K562 (cell line): Measurements from ENCODE around the gene MAGI1. TPM values are rescaled to one million over a fixed set of nuclear protein-coding genes. Genes with fewer than 3 reads are reported as not detected.

Experiments
- ATAC-seq: fragments of 200-7000 bp; cut with Tn5 transposase; 3 replicates; pipeline ENCODE4 v1.9.1; 2020; ENCODE audit warnings: moderate library complexity
- BruUV-seq: library from RNA; stranded (reverse); fragments of 400-500 nt; replicated peaks from 2 replicates; lab custom pipeline; 2021; lab: Mats Ljungman, UMichigan
- CTCF ChIA-PET: fragments of 300-600 bp; formaldehyde crosslinking; extraction: SDS; loops from one replicate; lab custom pipeline; 2021; ENCODE audit warnings: low intra/inter-chr PET ratio; lab: Yijun Ruan, JAX
- POLR2A ChIA-PET: fragments of 300-600, 350-650 bp; sonication (Branson Sonifier 250); formaldehyde crosslinking; extraction: SDS; loops from one replicate; lab custom pipeline; 2021; ENCODE audit warnings: antibody characterized with exemption, inconsistent platforms; lab: Yijun Ruan, JAX
- DNase-seq, 4 experiments: peaks; one replicate each; pipeline versions ENCODE4 v3.0.0 to v3.0.0-alpha.2; 2011 to 2018; ENCODE audit warnings: low spot score in 3 of 4, mixed read lengths in 3 of 4; ENCODE audit errors: extremely low read depth in 1 of 4
- FAIRE-seq: peaks from 2 replicates; lab custom pipeline; 2011; peaks lifted over from hg19 to GRCh38; lab: Jason Lieb, UNC
- H2AFZ ChIP-seq: 2 replicates; pipeline ENCODE4 v1.6.0; 2011; ENCODE audit warnings: low read depth, low read length, control low read depth, inconsistent platforms
- H3K27ac ChIP-seq: fragments of 200-600 bp; 3 replicates; pipeline ENCODE4 v1.8.0; 2011; ENCODE audit warnings: low read depth, mild to moderate bottlenecking, control low read depth, inconsistent platforms, low read length, moderate library complexity, mixed read lengths; ENCODE audit errors: extremely low read depth
- H3K27me3 ChIP-seq, 2 experiments: fragments of 300-600 bp in 1 of 2; 2 replicates in 1 of 2; 3 replicates in 1 of 2; pipeline versions ENCODE4 v1.6.0 to v1.8.0; 2011; ENCODE audit warnings: inconsistent platforms in 2 of 2, low read length in 2 of 2, mild to moderate bottlenecking in 1 of 2, mixed read lengths in 1 of 2, moderate library complexity in 1 of 2; ENCODE audit not compliant: control insufficient read depth in 2 of 2, insufficient read depth in 2 of 2
- H3K36me3 ChIP-seq: fragments of 300-600 bp; 3 replicates; pipeline ENCODE4 v1.8.0; 2011; ENCODE audit warnings: mild to moderate bottlenecking, low read length, inconsistent platforms; ENCODE audit not compliant: control insufficient read depth, insufficient read depth
- H3K4me1 ChIP-seq, 2 experiments: fragments of 200-600 bp in 1 of 2; replicated peaks in 1 of 2; 2 replicates in 1 of 2; 3 replicates in 1 of 2; pipeline versions ENCODE4 v1.5.1 to v1.8.0; 2011; ENCODE audit warnings: inconsistent platforms in 2 of 2, low read length in 2 of 2, mild to moderate bottlenecking in 1 of 2, mixed read lengths in 1 of 2, moderate library complexity in 1 of 2; ENCODE audit not compliant: control insufficient read depth in 2 of 2, insufficient read depth in 2 of 2
- H3K4me2 ChIP-seq: 2 replicates; pipeline ENCODE4 v1.6.1; 2011; ENCODE audit warnings: low read length, control low read depth, inconsistent platforms, mixed read lengths; ENCODE audit not compliant: insufficient read depth
- H3K4me3 ChIP-seq: fragments of 200-600 bp; sonication (generic), shearing (Covaris generic); 2 replicates; pipeline ENCODE4 v1.5.1; 2016; ENCODE audit warnings: control low read depth, inconsistent platforms
- H3K79me2 ChIP-seq: fragments of 200-600 bp; 3 replicates; pipeline ENCODE4 v1.8.0; 2011; ENCODE audit warnings: low read length, inconsistent platforms; ENCODE audit not compliant: control insufficient read depth, insufficient read depth
- H3K9ac ChIP-seq, 2 experiments: 2 replicates each; pipeline versions ENCODE4 v1.6.0 to v1.6.1; 2011; ENCODE audit warnings: low read depth in 2 of 2, low read length in 2 of 2, control low read depth in 1 of 2, inconsistent platforms in 1 of 2, mild to moderate bottlenecking in 1 of 2, mixed read lengths in 1 of 2; ENCODE audit not compliant: insufficient read depth in 1 of 2
- H3K9me1 ChIP-seq: one replicate; pipeline ENCODE4 v1.6.0; 2011; ENCODE audit warnings: inconsistent platforms, mild to moderate bottlenecking, low read length, moderate library complexity; ENCODE audit not compliant: control insufficient read depth, insufficient read depth
- H3K9me3 ChIP-seq: replicated peaks from 2 replicates; pipeline ENCODE4 v1.5.1; 2011; ENCODE audit warnings: low read depth, low read length, inconsistent platforms; ENCODE audit not compliant: control insufficient read depth, insufficient read depth
- H4K20me1 ChIP-seq: replicated peaks from 2 replicates; pipeline ENCODE4 v1.6.1; 2011; ENCODE audit warnings: low read length, inconsistent platforms, mixed read lengths; ENCODE audit not compliant: control insufficient read depth, insufficient read depth
- C11orf30 ChIP-seq: fragments of 450-650 bp; IDR thresholded peaks from 2 replicates; pipeline ENCODE4 v1.6.1; 2016; ENCODE audit warnings: low read depth, mild to moderate bottlenecking
- EP400 ChIP-seq: fragments of 450-650 bp; IDR thresholded peaks from 2 replicates; pipeline ENCODE4 v1.6.1; 2017; ENCODE audit warnings: antibody characterized with exemption, mild to moderate bottlenecking, moderate library complexity
- GTF2A2 ChIP-seq: IDR thresholded peaks from 2 replicates; pipeline ENCODE4 v1.6.1; 2016; ENCODE audit warnings: mild to moderate bottlenecking, missing genetic modification characterization, missing compliant biosample characterization
- MED1 ChIP-seq: sonication (generic); formaldehyde crosslinking; IDR thresholded peaks from 2 replicates; pipeline ENCODE4 v1.8.1; 2023; ENCODE audit warnings: missing genetic modification reagents, borderline replicate concordance
- PHB ChIP-seq: fragments of 250-450 bp; sonication (Bioruptor Pico); IDR thresholded peaks from 2 replicates; pipeline ENCODE4 v1.5.0; 2021
- PHTF2 ChIP-seq: fragments of 250-450 bp; sonication (Bioruptor Pico); IDR thresholded peaks from 2 replicates; pipeline ENCODE4 v1.5.0; 2021; ENCODE audit warnings: mild to moderate bottlenecking
- RFX5 ChIP-seq: IDR thresholded peaks from 2 replicates; pipeline ENCODE4 v1.6.1; 2011; ENCODE audit warnings: low read depth, mild to moderate bottlenecking, improper control_type of control experiment, low read length
- SRSF7 ChIP-seq: fragments of 200-400 bp; formaldehyde crosslinking; optimal IDR thresholded peaks from 2 replicates; pipeline ENCODE3; 2017; ENCODE audit warnings: mild to moderate bottlenecking, low read depth, low read length
- STAG1 ChIP-seq: sonication (generic); formaldehyde crosslinking; IDR thresholded peaks from 2 replicates; pipeline ENCODE4 v1.5.0; 2020; ENCODE audit warnings: missing genetic modification reagents, borderline replicate concordance
- ZBTB33 ChIP-seq: sonication (generic); formaldehyde crosslinking; IDR thresholded peaks from 2 replicates; pipeline ENCODE4 v1.8.1; 2023; ENCODE audit warnings: mild to moderate bottlenecking, missing genetic modification reagents
- ZBTB8A ChIP-seq: fragments of 450-650 bp; IDR thresholded peaks from 2 replicates; pipeline ENCODE4 v1.6.1; 2018; ENCODE audit warnings: mild to moderate bottlenecking, moderate library complexity; ENCODE audit not compliant: partially characterized antibody
- ZC3H4 ChIP-seq: sonication (generic); formaldehyde crosslinking; IDR thresholded peaks from 2 replicates; pipeline ENCODE4 v1.9.0; 2021; ENCODE audit warnings: missing genetic modification reagents, borderline replicate concordance
- ZNF143 ChIP-seq: sonication (generic); formaldehyde crosslinking; IDR thresholded peaks from 2 replicates; pipeline ENCODE4 v1.9.0; 2022; ENCODE audit warnings: mild to moderate bottlenecking, missing genetic modification reagents
- ZNF316 ChIP-seq: fragments of 450-650 bp; IDR thresholded peaks from 2 replicates; pipeline ENCODE4 v1.6.1; 2016
- WGBS: fragments of 100-300 bp; shearing (Covaris generic); methylation state at CpG from one replicate; pipeline ENCODE4 v1.1.6; 2016; ENCODE audit warnings: low coverage, mixed read lengths; ENCODE audit not compliant: insufficient coverage; ENCODE audit errors: missing lambda C conversion rate; 5-methylcytosine and 5-hydroxymethylcytosine counted together
- in situ Hi-C: fragments of 300-500 bp; cut with MboI; formaldehyde crosslinking; loops from 4 replicates; pipeline ENCODE4 v1.15.0; 2018; ENCODE audit warnings: inconsistent platforms, mixed read lengths
- intact Hi-C: fragments of 100-400 bp; cut with micrococcal nuclease; formaldehyde crosslinking; loops from 2 replicates; pipeline ENCODE4 v1.14.2; 2022
- polyA plus RNA-seq, 8 experiments: library from polyadenylated mRNA; depleted of rRNA in 4 of 8; stranded (reverse) in 5 of 8; unstranded in 3 of 8; fragments of >200 nt; fragmentation: Nextera tagmentation in 2 of 8; fragmentation: Illumina TruSeq in 1 of 8; extraction: Ambion mirVana in 2 of 8; extraction: Trizol in 1 of 8; gene quantifications; 2 replicates each; pipeline versions ENCODE4 v1.2.1 to v1.2.3, GENCODE V29; 2011 to 2014; ENCODE audit warnings: inconsistent platforms in 1 of 8, missing spikeins in 1 of 8
- total RNA-seq, 7 experiments: library from RNA; depleted of rRNA in 6 of 7; stranded (reverse); fragments of >200 nt in 6 of 7; fragmentation: Illumina TruSeq in 2 of 7; extraction: Trizol in 2 of 7; gene quantifications; 2 replicates each; pipeline versions ENCODE4 v1.2.1 to v1.2.3, GENCODE V29; 2011 to 2021; ENCODE audit warnings: low replicate concordance in 1 of 7
- TF ChIP-seq, protein P1 (sequence below): fragments of 450-650 bp; IDR thresholded peaks from 2 replicates; pipeline ENCODE4 v1.6.1; 2016

The MAGI1 gene
- total and polyA plus RNA-seq, 9 of the 15 experiments (the other 6 are each of a cell fraction or from before 2014, with no cell fraction given), result 7.8 to 59.4 (median 43.2) TPM

DNA sequence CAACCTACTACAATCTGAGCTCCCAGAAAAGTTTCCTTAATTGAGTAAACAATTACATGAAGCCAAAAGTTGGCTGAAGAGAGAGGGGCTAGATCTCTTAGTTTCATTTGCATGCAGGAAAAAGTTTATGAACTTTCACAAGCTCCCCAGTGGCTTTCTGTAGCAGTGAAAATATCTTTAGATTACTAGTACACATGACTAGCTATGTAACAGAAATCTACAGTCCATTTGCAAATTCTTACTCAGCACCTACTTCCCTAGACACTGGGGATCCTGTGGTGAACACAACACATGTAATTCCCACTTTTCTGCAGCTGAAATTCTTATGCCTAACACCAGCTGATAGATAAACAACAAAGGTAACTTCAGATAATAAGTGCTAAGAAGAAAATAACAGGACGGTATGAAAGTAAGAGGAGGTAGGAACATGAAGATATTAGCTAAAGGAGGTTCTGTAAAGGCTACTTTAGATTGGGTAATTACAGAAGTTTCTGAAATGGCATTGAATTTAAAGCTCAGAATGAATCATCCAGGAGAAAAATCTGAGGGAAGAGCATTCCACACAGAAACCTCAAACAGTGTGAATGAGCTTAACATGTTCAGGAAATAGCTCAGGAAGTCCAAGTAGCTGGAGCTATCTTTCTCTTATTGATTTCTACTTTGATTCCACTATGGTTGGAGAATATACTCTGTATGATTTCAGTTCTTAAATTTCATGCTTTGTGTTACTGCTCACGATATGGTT is 204.8 kb downstream of the MAGI1 start:
- Histone ChIP-seq H3K4me2 (no peak overlapping the region), H3K27me3 (no peaks in the 10 kb centered on the region), H3K36me3 (no peaks in the 10 kb centered on the region), H3K9me3 (no peaks in the 10 kb centered on the region), H3K4me1 (no peaks in the 10 kb centered on the region), H3K4me3 (no peak overlapping the region), H3K79me2 (no peaks in the 10 kb centered on the region), H2AFZ (no peak overlapping the region), H3K9me1 (no peaks in the 10 kb centered on the region), H3K9ac (no peak overlapping the region), H3K27ac (no peak overlapping the region), H4K20me1 (no peaks in the 10 kb centered on the region)
- in situ Hi-C loops, result no loop called here
- CTCF ChIA-PET, result no interaction called here
- FAIRE-seq (no peak), DNase-seq (no peak), ATAC-seq (no peak)
- no TSS peak for BruUV-seq
- no peak for TF ChIP-seq ZC3H4
- TF ChIP-seq ZNF143 (CRISPR knock-in tag), result no peak
- no peak for TF ChIP-seq C11orf30
- no peak for TF ChIP-seq ZBTB33 (CRISPR knock-in tag)
- no peak for TF ChIP-seq SRSF7
- TF ChIP-seq STAG1 (CRISPR knock-in tag), result no peak
- no peak for TF ChIP-seq PHTF2
- no peak for TF ChIP-seq MED1 (CRISPR knock-in tag)
- TF ChIP-seq GTF2A2 (tag), result no peak
- TF ChIP-seq ZBTB8A, result no peak
- TF ChIP-seq EP400, result no peak
- TF ChIP-seq PHB, result no peak
- TF ChIP-seq ZNF316, result no peak
- no peak for TF ChIP-seq RFX5
- TF ChIP-seq, protein P1, sequence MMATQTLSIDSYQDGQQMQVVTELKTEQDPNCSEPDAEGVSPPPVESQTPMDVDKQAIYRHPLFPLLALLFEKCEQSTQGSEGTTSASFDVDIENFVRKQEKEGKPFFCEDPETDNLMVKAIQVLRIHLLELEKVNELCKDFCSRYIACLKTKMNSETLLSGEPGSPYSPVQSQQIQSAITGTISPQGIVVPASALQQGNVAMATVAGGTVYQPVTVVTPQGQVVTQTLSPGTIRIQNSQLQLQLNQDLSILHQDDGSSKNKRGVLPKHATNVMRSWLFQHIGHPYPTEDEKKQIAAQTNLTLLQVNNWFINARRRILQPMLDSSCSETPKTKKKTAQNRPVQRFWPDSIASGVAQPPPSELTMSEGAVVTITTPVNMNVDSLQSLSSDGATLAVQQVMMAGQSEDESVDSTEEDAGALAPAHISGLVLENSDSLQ, result no peak
- POLR2A ChIA-PET, result interaction anchor here (0.6 to 1.4 kb wide), 2 partner anchors 9 to 15 kb away, joined by 4 read pairs; no protein-coding TSS in a partner anchor
- WGBS, result 0% methylated on average over 2 of the region's 2 CpGs
- intact Hi-C loops, result no loop called here
